Thymus (tissue), 11 donors: Measurements from ENCODE around the gene PBX1. TPM values are rescaled to one million over a fixed set of nuclear protein-coding genes. Genes with fewer than 3 reads are reported as not detected.

Experiments
- DNase-seq, 9 donors: peaks; one replicate each; pipeline ENCODE4 v3.0.0-alpha.2; 2013; ENCODE audit warnings: low spot score in 9 of 9, low read depth in 6 of 9, missing footprints in 1 of 9
- H3K27ac ChIP-seq, 2 donors: one replicate each; pipeline ENCODE4 v1.5.1; 2013; ENCODE audit warnings: control low read depth in 1 of 2, low read depth in 1 of 2, low read length in 1 of 2, mild to moderate bottlenecking in 1 of 2, moderate library complexity in 1 of 2
- H3K27me3 ChIP-seq, 2 donors: one replicate each; pipeline ENCODE4 v1.5.1; 2013; ENCODE audit warnings: low read length in 1 of 2; ENCODE audit not compliant: control insufficient read depth in 2 of 2, insufficient read depth in 1 of 2
- H3K36me3 ChIP-seq, 2 donors: one replicate each; pipeline ENCODE4 v1.5.1; 2013; ENCODE audit warnings: low read length in 1 of 2, mild to moderate bottlenecking in 1 of 2, moderate library complexity in 1 of 2; ENCODE audit not compliant: control insufficient read depth in 2 of 2, insufficient read depth in 2 of 2
- H3K4me1 ChIP-seq, 2 donors: one replicate each; pipeline ENCODE4 v1.5.1; 2013; ENCODE audit warnings: low read length in 2 of 2; ENCODE audit not compliant: control insufficient read depth in 2 of 2, insufficient read depth in 2 of 2
- H3K4me3 ChIP-seq, 2 donors: one replicate each; pipeline ENCODE4 v1.5.1; 2013; ENCODE audit warnings: low read length in 2 of 2, control low read depth in 1 of 2, mild to moderate bottlenecking in 1 of 2
- H3K9me3 ChIP-seq, 2 donors: one replicate each; pipeline ENCODE4 v1.5.1; 2013; ENCODE audit warnings: low read length in 1 of 2, mild to moderate bottlenecking in 1 of 2; ENCODE audit not compliant: control insufficient read depth in 2 of 2, insufficient read depth in 1 of 2
- WGBS: extraction: QIAGEN DNeasy Blood & Tissue Kit; methylation state at CpG from one replicate; pipeline ENCODE4 v1.1.7; 2013; 5-methylcytosine and 5-hydroxymethylcytosine counted together
- polyA plus RNA-seq: library from polyadenylated mRNA; stranded (reverse); fragments of 200-250 nt; gene quantifications from one replicate; pipeline ENCODE4 v1.2.3, GENCODE V29; 2013
- total RNA-seq: library from RNA; stranded (reverse); fragments of 120-200 nt; gene quantifications from one replicate; pipeline ENCODE4 v1.2.4, GENCODE V29; 2013
- donor health status: healthy.

Gene PBX1
- total and polyA plus RNA-seq, 2 donors: 12.7 to 12.9 TPM

- Histone ChIP-seq H3K36me3 (no peaks in the 10 kb centered on the region), H3K4me1 (no peaks in the 10 kb centered on the region), H3K27ac (no peak overlapping the region), H3K27me3 (no peaks in the 10 kb centered on the region), H3K4me3 (no peak overlapping the region), H3K9me3 (no peaks in the 10 kb centered on the region)
- 96% methylated on average over 5 of the region's 5 CpGs for WGBS
- no peak for DNase-seq
Observed at GRCh38 chr1:164583835-164584539, 25.0 kb downstream of the PBX1 start.

GRCh38 chr1:164586591-164586990 is 27.6 kb downstream of the PBX1 start:
- DNase-seq: no peak
- Histone ChIP-seq H3K4me3 (no peak overlapping the region), H3K4me1 (no peaks in the 10 kb centered on the region), H3K36me3 (no peaks in the 10 kb centered on the region), H3K9me3 (no peaks in the 10 kb centered on the region), H3K27ac (no peak overlapping the region), H3K27me3 (no peaks in the 10 kb centered on the region)
- 87% methylated on average over 5 of the region's 5 CpGs for WGBS

GRCh38 chr1:164587617-164588501 is 28.9 kb downstream of the PBX1 start:
- Histone ChIP-seq H3K4me1 (no peaks in the 10 kb centered on the region), H3K27ac (no peak overlapping the region), H3K27me3 (no peaks in the 10 kb centered on the region), H3K9me3 (no peaks in the 10 kb centered on the region), H3K4me3 (no peak overlapping the region), H3K36me3 (no peaks in the 10 kb centered on the region)
- DNase-seq: no peak
- 81% methylated on average over 12 of the region's 12 CpGs for WGBS

- 44% methylated on average over 17 of the region's 17 CpGs for WGBS
- H3K4me1 ChIP-seq: no peaks in the 10 kb centered on the region
- peak overlapping the region in 1 of 2 donors; percentile 71 for H3K27ac ChIP-seq
- no peaks in the 10 kb centered on the region for H3K27me3 ChIP-seq
- no peak for DNase-seq
- H3K9me3 ChIP-seq: no peaks in the 10 kb centered on the region
- H3K4me3 ChIP-seq: no peak overlapping the region
- no peaks in the 10 kb centered on the region for H3K36me3 ChIP-seq
Observed at GRCh38 chr1:164588516-164589341, 29.7 kb downstream of the PBX1 start.

- H3K4me3 ChIP-seq: no peak overlapping the region
Observed at GRCh38 chr1:164589408-164589807, 30.4 kb downstream of the PBX1 start.

GRCh38 chr1:164589961-164590507 is 31.1 kb downstream of the PBX1 start:
- H3K27ac ChIP-seq: no peak overlapping the region
- WGBS: 84% methylated on average over 9 of the region's 9 CpGs

More at GRCh38 chr1:164589408-164589807, 30.4 kb downstream of the PBX1 start:
- Histone ChIP-seq H3K9me3 (no peaks in the 10 kb centered on the region), H3K27ac (peak overlapping the region in 1 of 2 donors; percentile 71), H3K4me1 (no peaks in the 10 kb centered on the region), H3K36me3 (no peaks in the 10 kb centered on the region), H3K27me3 (no peaks in the 10 kb centered on the region)
- no peak for DNase-seq
- 62% methylated on average over 3 of the region's 3 CpGs for WGBS

GRCh38 chr1:164590592-164590991 is 31.6 kb downstream of the PBX1 start:
- Histone ChIP-seq H3K4me1 (no peaks in the 10 kb centered on the region), H3K27ac (no peak overlapping the region), H3K4me3 (no peak overlapping the region), H3K36me3 (no peaks in the 10 kb centered on the region), H3K9me3 (no peaks in the 10 kb centered on the region), H3K27me3 (no peaks in the 10 kb centered on the region)
- DNase-seq: no peak
- WGBS: 92% methylated on average over 5 of the region's 5 CpGs

More at GRCh38 chr1:164589961-164590507, 31.1 kb downstream of the PBX1 start:
- Histone ChIP-seq H3K27me3 (no peaks in the 10 kb centered on the region), H3K36me3 (no peaks in the 10 kb centered on the region), H3K4me1 (no peaks in the 10 kb centered on the region), H3K4me3 (no peak overlapping the region), H3K9me3 (no peaks in the 10 kb centered on the region)
- no peak for DNase-seq

- H3K27me3 ChIP-seq: no peaks in the 10 kb centered on the region
- no peak overlapping the region for H3K4me3 ChIP-seq
- DNase-seq: no peak
- H3K27ac ChIP-seq: no peak overlapping the region
- no peaks in the 10 kb centered on the region for H3K9me3 ChIP-seq
- no peaks in the 10 kb centered on the region for H3K36me3 ChIP-seq
- no peaks in the 10 kb centered on the region for H3K4me1 ChIP-seq
- WGBS: 28% methylated on average over 1 of the region's 1 CpG
Observed at GRCh38 chr1:164591858-164592257, 32.9 kb downstream of the PBX1 start.
